ENCODE results near the gene CACNA1G.

DNA sequence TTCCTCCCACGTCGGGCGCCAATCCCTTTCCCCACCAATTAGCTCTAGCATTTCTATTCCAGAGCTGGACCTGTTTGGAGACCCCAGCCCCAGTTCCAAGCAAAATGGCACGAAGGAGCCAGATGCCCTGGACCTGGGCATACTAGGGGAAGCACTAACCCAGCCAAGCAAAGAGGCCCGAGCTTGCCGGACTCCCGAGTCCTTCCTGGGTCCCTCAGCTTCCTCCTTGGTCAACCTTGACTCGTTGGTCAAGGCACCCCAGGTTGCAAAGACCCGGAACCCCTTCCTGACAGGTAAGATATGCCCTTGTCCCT, 19.2 kb upstream of the CACNA1G start:
- no peak for TF ChIP-seq GATA3 (IDR thresholded peaks at IDR 0.05; ENCODE audit: low read depth, low read length)
- TF ChIP-seq GATA2 (IDR thresholded peaks at IDR 0.05; ENCODE audit: low read depth, low read length) = no peak

All from SH-SY5Y (cell line).